HG02943 (cell line): ENCODE data around the gene TRAF7.

Experiments used
- ATAC-seq: cut with Tn5 transposase; IDR thresholded peaks from one replicate; pipeline ENCODE4 v1.9.1; 2021; ENCODE audit warnings: mild to moderate bottlenecking, low read depth, moderate library complexity; ENCODE audit not compliant: unreplicated experiment

The TRAF7 gene

GRCh38 chr16:2179576-2179975, 24.0 kb downstream of the TRAF7 start:
- no peak for ATAC-seq

GRCh38 chr16:2180461-2180860, 24.9 kb downstream of the TRAF7 start:
- no peak for ATAC-seq

- no peak for ATAC-seq
Measured at GRCh38 chr16:2180962-2181923, 25.7 kb downstream of the TRAF7 start.

- no peak for ATAC-seq
Measured at GRCh38 chr16:2181952-2182351, 26.4 kb downstream of the TRAF7 start.

- ATAC-seq = no peak
Measured at GRCh38 chr16:2183671-2184070, 28.1 kb downstream of the TRAF7 start.

GRCh38 chr16:2184346-2184745, 28.8 kb downstream of the TRAF7 start:
- no peak for ATAC-seq

GRCh38 chr16:2184962-2185361, 29.4 kb downstream of the TRAF7 start:
- no peak for ATAC-seq

- ATAC-seq = no peak
Measured at GRCh38 chr16:2186064-2186463, 30.5 kb downstream of the TRAF7 start.

- ATAC-seq = no peak
Measured at GRCh38 chr16:2186505-2186904, 30.9 kb downstream of the TRAF7 start.

- no peak for ATAC-seq
Measured at GRCh38 chr16:2187212-2187611, 31.6 kb downstream of the TRAF7 start.

GRCh38 chr16:2188395-2188794, 32.8 kb downstream of the TRAF7 start:
- no peak for ATAC-seq

- ATAC-seq = no peak
Measured at GRCh38 chr16:2189252-2189893, 33.8 kb downstream of the TRAF7 start.

GRCh38 chr16:2190002-2190658, 34.5 kb downstream of the TRAF7 start:
- ATAC-seq = no peak

- ATAC-seq = no peak
Measured at GRCh38 chr16:2190659-2191445, 35.3 kb downstream of the TRAF7 start.

- ATAC-seq = no peak
Measured at GRCh38 chr16:2191446-2191706, 35.8 kb downstream of the TRAF7 start.

GRCh38 chr16:2194166-2194834, 38.7 kb downstream of the TRAF7 start:
- ATAC-seq = no peak

- ATAC-seq = no peak
Measured at GRCh38 chr16:2194852-2195321, 39.3 kb downstream of the TRAF7 start.

GRCh38 chr16:2195322-2196161, 40.0 kb downstream of the TRAF7 start:
- ATAC-seq = no peak
